Uterus (tissue), 4 donors: ENCODE results near the gene IQSEC3. TPM values are rescaled to one million over a fixed set of nuclear protein-coding genes. Genes with fewer than 3 reads are reported as not detected.

Source experiments
- DNase-seq, 2 donors: peaks; one replicate each; pipeline ENCODE4 v3.0.0-alpha.2; 2019 to 2020
- H3K27ac ChIP-seq, 2 donors: fragments of 200-600 bp; sonication (generic); 1 replicate in 1 of 2; 2 replicates in 1 of 2; pipeline ENCODE4 v1.5.1; 2016 to 2018
- H3K27me3 ChIP-seq, 2 donors: fragments of 200-600 bp; sonication (generic); one replicate each; pipeline ENCODE4 v1.5.1; 2018 to 2019; ENCODE audit warnings: control low read depth in 1 of 2
- H3K36me3 ChIP-seq, 2 donors: fragments of 200-600 bp; sonication (generic); one replicate each; pipeline ENCODE4 v1.5.1; 2019; ENCODE audit warnings: control low read depth in 1 of 2
- H3K4me1 ChIP-seq, 2 donors: fragments of 200-600 bp; sonication (generic); one replicate each; pipeline ENCODE4 v1.5.1; 2018 to 2019; ENCODE audit warnings: control low read depth in 1 of 2
- H3K4me3 ChIP-seq, 2 donors: fragments of 200-600 bp; sonication (generic); 1 replicate in 1 of 2; 2 replicates in 1 of 2; pipeline ENCODE4 v1.5.1; 2018 to 2019; ENCODE audit warnings: mild to moderate bottlenecking in 1 of 2
- H3K9me3 ChIP-seq, 2 donors: fragments of 200-600 bp; sonication (generic); one replicate each; pipeline ENCODE4 v1.5.1; 2019; ENCODE audit warnings: control low read depth in 1 of 2
- POLR2A ChIP-seq, 2 donors: fragments of 450-650 bp; IDR thresholded peaks; one replicate each; pipeline ENCODE4 v1.6.1; 2016; ENCODE audit warnings: antibody characterized with exemption in 2 of 2, mild to moderate bottlenecking in 1 of 2, moderate library complexity in 1 of 2
- intact Hi-C: fragments of 100-400 bp; cut with DNase I; formaldehyde crosslinking; loops from one replicate; pipeline ENCODE4 v1.15.1; 2023; ENCODE audit warnings: low total_unique reads
- total RNA-seq, 4 donors: library from RNA; depleted of rRNA in 3 of 4; stranded (reverse); fragments of >200 nt in 3 of 4; gene quantifications; one replicate each; pipeline versions ENCODE4 v1.1.0 to v1.2.4, GENCODE V29; 2014 to 2023
- TF ChIP-seq, protein P1 (sequence below), 4 experiments: fragments of 200-600 bp in 2 of 4; fragments of 450-650 bp in 2 of 4; sonication (generic) in 2 of 4; IDR thresholded peaks; one replicate each; pipeline ENCODE4 v1.5.1; 2016 to 2019; ENCODE audit warnings: antibody characterized with exemption in 4 of 4, mild to moderate bottlenecking in 2 of 4, moderate library complexity in 1 of 4
- donor health status: DM: yes; HTN: yes; CAD: no.

Gene IQSEC3
- total RNA-seq, 4 donors from 2014 or later, result under 0.01 to 2.9 (median 1.3) TPM

DNA sequence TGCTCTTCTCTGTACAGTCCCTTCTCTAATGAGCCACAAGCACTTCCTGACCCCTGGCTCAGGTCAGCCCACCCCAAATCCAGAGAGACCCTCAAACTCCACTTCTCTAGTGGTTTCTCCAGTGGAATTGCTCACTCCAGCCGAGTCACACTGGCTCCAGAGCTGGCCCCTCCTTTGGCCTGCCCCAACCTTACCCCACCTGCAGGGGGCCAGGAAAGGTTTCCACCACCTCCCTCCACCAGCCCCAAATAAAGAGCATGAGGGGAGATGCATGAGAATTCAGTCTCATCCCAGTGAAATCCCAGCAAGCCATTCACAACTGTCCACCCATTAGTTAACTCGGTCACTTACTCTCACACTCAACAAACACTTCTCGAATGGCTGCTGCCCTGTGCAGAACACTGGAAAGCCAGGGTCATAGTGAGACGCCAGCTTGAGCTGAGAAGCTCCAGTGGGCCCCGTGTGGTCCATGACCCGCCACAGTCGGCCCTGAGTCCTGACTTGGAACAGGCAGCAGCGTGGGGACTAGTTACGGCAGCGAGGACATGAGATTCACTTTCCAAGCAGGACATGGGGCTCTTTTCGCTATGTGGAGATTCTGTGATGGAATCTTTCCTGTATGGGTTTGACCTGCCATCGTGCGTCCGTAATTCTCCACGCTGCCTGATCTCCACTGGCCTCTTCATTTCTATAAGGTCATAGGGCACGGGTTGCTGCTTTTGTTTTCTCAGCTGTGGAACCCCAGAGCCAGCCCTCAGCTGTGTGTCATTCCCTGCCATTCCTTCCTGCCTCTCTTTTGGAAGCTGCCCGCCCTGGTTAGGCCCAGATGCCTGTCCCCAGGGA lies 103.2 kb downstream of the IQSEC3 start:
- no peaks in the 10 kb centered on the region for H3K4me1 ChIP-seq
- no peaks in the 10 kb centered on the region for H3K36me3 ChIP-seq
- no peak for TF ChIP-seq POLR2A (IDR thresholded peaks at IDR 0.05)
- TF ChIP-seq, protein P1, sequence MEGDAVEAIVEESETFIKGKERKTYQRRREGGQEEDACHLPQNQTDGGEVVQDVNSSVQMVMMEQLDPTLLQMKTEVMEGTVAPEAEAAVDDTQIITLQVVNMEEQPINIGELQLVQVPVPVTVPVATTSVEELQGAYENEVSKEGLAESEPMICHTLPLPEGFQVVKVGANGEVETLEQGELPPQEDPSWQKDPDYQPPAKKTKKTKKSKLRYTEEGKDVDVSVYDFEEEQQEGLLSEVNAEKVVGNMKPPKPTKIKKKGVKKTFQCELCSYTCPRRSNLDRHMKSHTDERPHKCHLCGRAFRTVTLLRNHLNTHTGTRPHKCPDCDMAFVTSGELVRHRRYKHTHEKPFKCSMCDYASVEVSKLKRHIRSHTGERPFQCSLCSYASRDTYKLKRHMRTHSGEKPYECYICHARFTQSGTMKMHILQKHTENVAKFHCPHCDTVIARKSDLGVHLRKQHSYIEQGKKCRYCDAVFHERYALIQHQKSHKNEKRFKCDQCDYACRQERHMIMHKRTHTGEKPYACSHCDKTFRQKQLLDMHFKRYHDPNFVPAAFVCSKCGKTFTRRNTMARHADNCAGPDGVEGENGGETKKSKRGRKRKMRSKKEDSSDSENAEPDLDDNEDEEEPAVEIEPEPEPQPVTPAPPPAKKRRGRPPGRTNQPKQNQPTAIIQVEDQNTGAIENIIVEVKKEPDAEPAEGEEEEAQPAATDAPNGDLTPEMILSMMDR (IDR thresholded peaks at IDR 0.05), result no peak
- H3K4me3 ChIP-seq, result no peak overlapping the region
- H3K9me3 ChIP-seq, result no peaks in the 10 kb centered on the region
- H3K27me3 ChIP-seq, result no peaks in the 10 kb centered on the region
- intact Hi-C loops, result no loop called here
- DNase-seq, result no peak
- H3K27ac ChIP-seq, result no peak overlapping the region

DNA sequence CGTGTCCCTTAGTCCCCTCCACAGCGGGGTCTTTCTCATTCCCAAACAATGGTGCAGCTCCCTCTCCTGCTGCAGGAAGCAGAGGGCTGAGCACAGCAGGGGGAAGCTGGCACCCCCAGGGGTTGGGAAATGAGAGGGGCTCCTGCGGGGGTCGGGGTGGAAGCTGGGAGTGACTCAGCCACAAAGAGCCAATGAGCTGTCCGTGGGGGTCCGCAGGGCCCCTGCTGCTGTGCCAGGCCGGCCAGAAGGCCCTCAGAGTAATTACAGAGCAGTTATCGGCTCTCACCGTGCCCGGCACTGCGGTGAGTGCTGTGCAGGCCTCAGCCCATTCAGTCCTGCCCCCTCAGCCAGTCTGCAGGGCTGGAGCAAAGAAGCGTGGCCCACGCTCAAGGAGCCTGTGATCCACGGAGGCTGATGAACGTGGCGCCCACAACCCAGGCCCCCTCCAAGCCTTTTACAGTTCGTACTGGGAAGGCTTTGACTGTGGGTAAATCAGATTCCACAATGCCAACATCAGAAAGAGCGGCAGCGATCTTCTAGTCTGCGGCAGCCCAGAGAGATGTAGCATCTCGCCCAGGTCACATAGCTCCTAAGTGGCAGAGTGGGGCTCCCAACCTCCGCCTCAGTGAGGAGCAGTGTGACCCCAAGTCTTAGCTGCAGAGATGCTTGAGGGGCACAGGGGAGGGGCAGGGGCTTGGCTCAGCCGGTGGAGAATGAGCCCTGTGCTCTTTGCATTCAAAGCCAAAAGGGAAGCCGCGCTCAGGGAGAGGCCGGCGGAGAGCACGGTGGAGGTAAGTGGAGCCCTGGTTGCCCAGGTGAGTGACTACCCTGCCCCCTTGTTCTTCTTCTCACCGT lies 104.0 kb downstream of the IQSEC3 start:
- Histone ChIP-seq H3K4me1 (no peaks in the 10 kb centered on the region), H3K27me3 (no peaks in the 10 kb centered on the region), H3K9me3 (no peaks in the 10 kb centered on the region), H3K36me3 (no peaks in the 10 kb centered on the region), H3K4me3 (no peak overlapping the region), H3K27ac (no peak overlapping the region)
- no peak for TF ChIP-seq POLR2A (IDR thresholded peaks at IDR 0.05)
- TF ChIP-seq, protein P1 (IDR thresholded peaks at IDR 0.05), result no peak
- intact Hi-C loops, result no loop called here
- DNase-seq, result no peak

DNA sequence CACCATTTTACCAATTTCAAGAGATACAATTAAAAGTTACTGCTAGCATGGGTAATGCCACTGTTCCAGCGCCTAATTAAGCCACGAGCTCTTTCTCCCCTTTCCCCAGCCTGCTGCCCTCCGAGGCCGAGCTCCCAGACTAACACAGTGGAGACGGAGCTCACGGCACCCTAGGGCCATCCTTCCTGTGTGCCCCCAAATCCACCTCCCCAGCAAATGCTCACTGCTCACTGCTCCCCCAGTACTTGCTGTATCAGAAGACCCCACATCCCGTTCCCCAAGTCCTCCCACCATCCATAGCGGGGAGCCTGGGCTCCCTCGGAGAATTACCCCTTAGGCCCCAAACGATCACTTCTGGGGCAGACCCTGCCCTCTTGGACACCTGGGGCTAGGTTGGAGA lies 104.7 kb downstream of the IQSEC3 start:
- H3K4me1 ChIP-seq, result no peaks in the 10 kb centered on the region
- H3K9me3 ChIP-seq, result no peaks in the 10 kb centered on the region
- H3K36me3 ChIP-seq, result no peaks in the 10 kb centered on the region
- H3K27ac ChIP-seq, result no peak overlapping the region
- TF ChIP-seq POLR2A (IDR thresholded peaks at IDR 0.05), result no peak
- TF ChIP-seq, protein P1 (IDR thresholded peaks at IDR 0.05), result no peak
- no peaks in the 10 kb centered on the region for H3K27me3 ChIP-seq
- intact Hi-C loops, result no loop called here
- no peak for DNase-seq
- H3K4me3 ChIP-seq, result no peak overlapping the region

DNA sequence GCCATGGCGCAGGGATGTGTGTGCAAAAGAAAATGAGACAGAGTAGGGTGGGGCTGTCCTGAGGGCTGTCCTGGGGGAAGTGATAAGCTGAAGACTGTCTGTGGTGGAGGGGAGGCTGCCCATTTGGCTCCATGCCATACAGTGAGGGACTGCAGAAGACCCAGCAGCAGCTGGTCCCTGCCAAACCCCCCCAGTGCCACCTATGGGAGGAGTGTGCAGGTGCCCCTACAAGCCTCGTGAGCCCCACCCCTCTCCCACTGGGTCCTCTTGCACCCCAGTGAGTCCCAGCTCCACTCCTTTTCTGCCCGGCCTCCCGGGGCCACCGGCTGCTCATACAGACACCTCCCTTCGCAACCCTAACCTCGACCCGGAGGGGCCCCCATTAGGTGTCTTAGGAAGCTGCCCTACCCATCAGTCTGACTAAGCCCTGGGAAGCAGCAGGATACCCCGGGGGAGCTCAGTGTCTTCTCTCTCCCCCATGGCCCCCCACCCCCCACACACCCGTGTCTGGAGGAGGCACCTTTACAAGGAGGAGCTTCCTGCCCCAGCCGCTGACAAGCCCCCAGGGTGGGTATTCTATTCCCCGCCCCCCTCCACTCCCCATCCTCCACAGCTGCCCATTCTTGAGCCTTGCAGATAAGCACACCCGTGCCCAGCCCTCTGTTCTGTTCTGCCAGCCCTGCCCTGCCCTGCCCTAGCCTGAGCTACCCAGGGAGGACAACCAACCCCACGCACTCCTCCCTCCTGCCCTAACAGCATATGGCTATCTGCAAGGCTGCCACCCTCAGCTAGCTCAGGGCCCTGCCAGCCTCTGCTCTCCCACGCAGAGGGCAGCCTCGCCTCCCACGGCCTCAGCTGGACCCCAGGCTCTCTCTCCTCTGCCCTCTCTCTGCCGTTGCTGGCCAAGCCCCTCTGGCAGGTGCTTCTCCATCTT lies 105.4 kb downstream of the IQSEC3 start:
- Histone ChIP-seq H3K36me3 (no peaks in the 10 kb centered on the region), H3K27me3 (no peaks in the 10 kb centered on the region), H3K27ac (no peak overlapping the region), H3K4me1 (no peaks in the 10 kb centered on the region), H3K4me3 (no peak overlapping the region), H3K9me3 (no peaks in the 10 kb centered on the region)
- intact Hi-C loops, result no loop called here
- DNase-seq, result no peak
- TF ChIP-seq, protein P1 (IDR thresholded peaks at IDR 0.05), result no peak
- TF ChIP-seq POLR2A (IDR thresholded peaks at IDR 0.05), result no peak
